GM12878 (cell line): Measurements from ENCODE around the gene SHCBP1L. TPM values are rescaled to one million over a fixed set of nuclear protein-coding genes. Genes with fewer than 3 reads are reported as not detected.

ENCODE experiments used
- ATAC-seq: fragments of 200-7000 bp; cut with Tn5 transposase; 3 replicates; pipeline ENCODE4 v1.9.1; 2020; ENCODE audit warnings: mild to moderate bottlenecking, moderate library complexity
- BruUV-seq: library from RNA; stranded (reverse); fragments of 400-500 nt; replicated peaks from 2 replicates; lab custom pipeline; 2021; lab: Mats Ljungman, UMichigan
- CTCF ChIA-PET: fragments of 300-600 bp; sonication (Branson Sonifier 250); formaldehyde crosslinking; extraction: SDS; loops from one replicate; lab custom pipeline; 2021; ENCODE audit warnings: inconsistent platforms; lab: Yijun Ruan, JAX
- POLR2A ChIA-PET: fragments of 350-600 bp; formaldehyde crosslinking; extraction: SDS; loops from one replicate; lab custom pipeline; 2021; ENCODE audit warnings: inconsistent platforms; lab: Charles Lee
- RAD21 ChIA-PET: fragments of 300-600 bp; sonication (Branson Sonifier 250); formaldehyde crosslinking; loops from one replicate; lab custom pipeline; 2023; ENCODE audit warnings: antibody characterized with exemption; ENCODE audit not compliant: unreplicated experiment; lab: Charles Lee
- SMC1A ChIA-PET: fragments of 300-600 bp; sonication (Branson Sonifier 250); formaldehyde crosslinking; loops from one replicate; lab custom pipeline; 2023; ENCODE audit not compliant: unreplicated experiment, uncharacterized antibody; lab: Charles Lee
- DNase-seq: peaks from one replicate; pipeline ENCODE4 v3.0.0-alpha.2; 2011; ENCODE audit warnings: low read depth, low spot score
- FAIRE-seq: peaks from 3 replicates; lab custom pipeline; 2011; peaks lifted over from hg19 to GRCh38; lab: Jason Lieb, UNC
- H2AFZ ChIP-seq: 2 replicates; pipeline ENCODE4 v1.6.0; 2011; ENCODE audit warnings: low read depth, low read length, control low read depth; ENCODE audit not compliant: control insufficient read depth
- H3K27ac ChIP-seq: 2 replicates; pipeline ENCODE4 v1.5.1; 2011; ENCODE audit warnings: control low read depth; ENCODE audit not compliant: control insufficient read depth, insufficient read depth
- H3K27me3 ChIP-seq, 2 experiments: replicated peaks in 1 of 2; 2 replicates each; pipeline versions ENCODE4 v1.6.0 to v1.6.1; 2011; ENCODE audit warnings: low read length in 1 of 2; ENCODE audit not compliant: control insufficient read depth in 2 of 2, insufficient read depth in 2 of 2
- H3K36me3 ChIP-seq, 2 experiments: 2 replicates each; pipeline ENCODE4 v1.5.1; 2011; ENCODE audit warnings: low read length in 1 of 2; ENCODE audit not compliant: control insufficient read depth in 2 of 2, insufficient read depth in 2 of 2
- H3K4me1 ChIP-seq: 2 replicates; pipeline ENCODE4 v1.6.1; 2011; ENCODE audit warnings: mild to moderate bottlenecking, low read length, moderate library complexity, mixed read lengths; ENCODE audit not compliant: control insufficient read depth, insufficient read depth
- H3K4me2 ChIP-seq: 2 replicates; pipeline ENCODE4 v1.6.0; 2011; ENCODE audit warnings: control low read depth; ENCODE audit not compliant: control insufficient read depth, insufficient read depth
- H3K4me3 ChIP-seq: fragments of 200-600 bp; sonication (generic); 2 replicates; pipeline ENCODE4 v1.5.1; 2016
- H3K79me2 ChIP-seq: 2 replicates; pipeline ENCODE4 v1.6.0; 2011; ENCODE audit warnings: low read length; ENCODE audit not compliant: control insufficient read depth, insufficient read depth
- H3K9ac ChIP-seq: 2 replicates; pipeline ENCODE4 v1.8.0; 2011; ENCODE audit warnings: low read length, control low read depth, mixed read lengths; ENCODE audit not compliant: control insufficient read depth, insufficient read depth
- H3K9me3 ChIP-seq: replicated peaks from 3 replicates; pipeline ENCODE4 v1.5.1; 2011; ENCODE audit warnings: mild to moderate bottlenecking, low read length; ENCODE audit not compliant: control insufficient read depth, insufficient read depth
- H4K20me1 ChIP-seq: 2 replicates; pipeline ENCODE4 v1.6.0; 2011; ENCODE audit not compliant: control insufficient read depth, insufficient read depth
- CBX3 ChIP-seq: fragments of 200-600 bp; sonication (generic); IDR thresholded peaks from 2 replicates; pipeline ENCODE4 v1.6.1; 2016; ENCODE audit warnings: low read depth, borderline replicate concordance
- E2F8 ChIP-seq: fragments of 450-650 bp; IDR thresholded peaks from 2 replicates; pipeline ENCODE4 v1.6.1; 2018; ENCODE audit warnings: mild to moderate bottlenecking, low read depth, moderate library complexity; ENCODE audit not compliant: partially characterized antibody
- JUNB ChIP-seq: IDR thresholded peaks from 2 replicates; pipeline ENCODE4 v1.6.1; 2016; ENCODE audit warnings: antibody characterized with exemption, mild to moderate bottlenecking
- NFYB ChIP-seq: IDR thresholded peaks from 2 replicates; pipeline ENCODE4 v1.6.1; 2011; ENCODE audit warnings: low read depth, mild to moderate bottlenecking, low read length, improper control_type of control experiment, moderate library complexity; ENCODE audit not compliant: insufficient read depth
- PKNOX1 ChIP-seq: fragments of 450-650 bp; IDR thresholded peaks from 2 replicates; pipeline ENCODE4 v1.6.1; 2016; ENCODE audit warnings: mild to moderate bottlenecking
- POU2F2 ChIP-seq: IDR thresholded peaks from 3 replicates; pipeline ENCODE4 v1.6.1; 2011; ENCODE audit warnings: low read depth, mild to moderate bottlenecking, low read length, borderline replicate concordance
- RUNX3 ChIP-seq: IDR thresholded peaks from 2 replicates; pipeline ENCODE4 v1.6.1; 2012; ENCODE audit warnings: low read length, inconsistent platforms
- SKIL ChIP-seq: fragments of 450-650 bp; IDR thresholded peaks from 2 replicates; pipeline ENCODE4 v1.6.1; 2017; ENCODE audit warnings: mild to moderate bottlenecking, low read depth, inconsistent platforms; ENCODE audit not compliant: poor library complexity, severe bottlenecking
- STAT1 ChIP-seq: fragments of 450-650 bp; conservative IDR thresholded peaks from 2 replicates; pipeline ENCODE4 v1.6.1; 2014; ENCODE audit warnings: antibody characterized with exemption, mild to moderate bottlenecking
- USF2 ChIP-seq: IDR thresholded peaks from 2 replicates; pipeline ENCODE4 v1.6.1; 2011; ENCODE audit warnings: low read depth, low read length, improper control_type of control experiment, borderline replicate concordance
- ZBED1 ChIP-seq: IDR thresholded peaks from 2 replicates; pipeline ENCODE4 v1.6.1; 2016; ENCODE audit warnings: borderline replicate concordance
- WGBS: methylation state at CpG from one replicate; pipeline ENCODE4 v1.1.6; 2016; ENCODE audit warnings: low lambda C conversion rate; ENCODE audit not compliant: insufficient replicate concordance, insufficient coverage; ENCODE audit errors: missing lambda C conversion rate; 5-methylcytosine and 5-hydroxymethylcytosine counted together
- in situ Hi-C: fragments of 300-500 bp; cut with MboI; formaldehyde crosslinking; loops from 9 replicates; pipeline ENCODE4 v1.14.3; 2018; ENCODE audit warnings: mixed read lengths
- intact Hi-C: fragments of 100-400 bp; cut with micrococcal nuclease; formaldehyde crosslinking; loops from one replicate; pipeline ENCODE4 v1.14.2; 2022; ENCODE audit not compliant: unreplicated experiment
- polyA plus RNA-seq, 11 experiments: library from polyadenylated mRNA; depleted of rRNA in 4 of 11; unstranded in 6 of 11; stranded (reverse) in 5 of 11; fragments of >200 nt; fragmentation: Nextera tagmentation in 4 of 11; fragmentation: Illumina TruSeq in 1 of 11; extraction: Ambion mirVana in 4 of 11; extraction: Trizol in 1 of 11; gene quantifications; 1 replicate in 1 of 11; 2 replicates in 10 of 11; pipeline versions ENCODE4 v1.2.1 to v1.2.3, GENCODE V29; 2011 to 2016; ENCODE audit warnings: inconsistent platforms in 2 of 11, missing spikeins in 2 of 11, low read depth in 1 of 11
- total RNA-seq, 4 experiments: library from RNA; depleted of rRNA in 3 of 4; stranded (reverse); fragments of >200 nt in 3 of 4; fragmentation: Illumina TruSeq in 1 of 4; extraction: Trizol in 1 of 4; gene quantifications; 2 replicates each; pipeline versions ENCODE4 v1.2.1 to v1.2.3, GENCODE V29; 2013 to 2021

Gene SHCBP1L
- total and polyA plus RNA-seq, 10 of the 15 experiments (the other 5 are each of a cell fraction or from before 2014, with no cell fraction given): not detected

GRCh38 chr1:182877842-182878241, 75.1 kb downstream of the SHCBP1L start:
- no peak for DNase-seq
- ChIA-PET CTCF (no interaction called here), SMC1A (interaction anchor here (1.1 kb wide), 1 partner anchor 18 kb away, joined by 3 read pairs; no protein-coding TSS in a partner anchor), POLR2A (no interaction called here), RAD21 (no interaction called here)
- BruUV-seq: no TSS peak
- in situ Hi-C loops: no loop called here
- Histone ChIP-seq H3K27ac (no peak overlapping the region), H3K9ac (no peak overlapping the region), H3K27me3 (no peaks in the 10 kb centered on the region), H3K4me3 (no peak overlapping the region), H3K4me2 (no peak overlapping the region), H3K79me2 (no peaks in the 10 kb centered on the region), H4K20me1 (no peaks in the 10 kb centered on the region), H3K4me1 (no peaks in the 10 kb centered on the region)
- FAIRE-seq: no peak
- intact Hi-C loops: no loop called here
- no peak for TF ChIP-seq USF2
- TF ChIP-seq POU2F2: no peak
- no peak for TF ChIP-seq STAT1
- no peak for TF ChIP-seq CBX3
- TF ChIP-seq PKNOX1: no peak
- TF ChIP-seq, all 136 proteins: peak for 0
- H3K9me3 ChIP-seq: no peaks in the 10 kb centered on the region
- peaks cover 16 to 69% of the 10 kb centered on the region in 2 experiments for H3K36me3 ChIP-seq
- H2AFZ ChIP-seq: no peak overlapping the region
- 98% methylated on average over 7 of the region's 7 CpGs for WGBS
- ATAC-seq: no peak

GRCh38 chr1:182877331-182877730, 75.6 kb downstream of the SHCBP1L start:
- ChIA-PET POLR2A (no interaction called here), CTCF (no interaction called here), SMC1A (interaction anchor here (0.6 kb wide), 1 partner anchor 32 kb away, joined by 3 read pairs; no protein-coding TSS in a partner anchor), RAD21 (no interaction called here)
- no peaks in the 10 kb centered on the region for H3K27me3 ChIP-seq
- no peak overlapping the region for H2AFZ ChIP-seq
- H3K4me1 ChIP-seq: no peaks in the 10 kb centered on the region
- H3K4me3 ChIP-seq: no peak overlapping the region
- H3K79me2 ChIP-seq: no peaks in the 10 kb centered on the region
- no peak overlapping the region for H3K9ac ChIP-seq
- no peak for ATAC-seq
- DNase-seq: no peak
- no peaks in the 10 kb centered on the region for H4K20me1 ChIP-seq
- H3K9me3 ChIP-seq: no peaks in the 10 kb centered on the region
- intact Hi-C loops (no loop called here), in situ Hi-C loops (no loop called here)
- H3K27ac ChIP-seq: no peak overlapping the region
- no peak for FAIRE-seq
- H3K4me2 ChIP-seq: no peak overlapping the region
- peaks cover 16 to 66% of the 10 kb centered on the region in 2 experiments for H3K36me3 ChIP-seq
- no TSS peak for BruUV-seq
- TF ChIP-seq E2F8: no peak
- TF ChIP-seq NFYB: no peak
- TF ChIP-seq RUNX3: no peak
- TF ChIP-seq SKIL: no peak
- TF ChIP-seq ZBED1: no peak
- TF ChIP-seq JUNB: no peak
